Endothelial cell of umbilical vein (primary cell): ENCODE results near the gene SLC2A8. TPM values are rescaled to one million over a fixed set of nuclear protein-coding genes. Genes with fewer than 3 reads are reported as not detected.
A peak's percentile ranks its signal among the peaks of the same experiment; 100 is the strongest.

Experiments used
- BruUV-seq: library from RNA; stranded (reverse); fragments of 400-500 nt; replicated peaks from 2 replicates; lab custom pipeline; 2021; lab: Mats Ljungman, UMichigan
- CTCF ChIA-PET: fragments of 300-600, 350-600 bp; sonication (Branson Sonifier 250); formaldehyde crosslinking; loops from one replicate; lab custom pipeline; 2021; ENCODE audit warnings: antibody characterized with exemption, inconsistent platforms; lab: Charles Lee
- POLR2A ChIA-PET: fragments of 300-600, 350-600 bp; sonication (Branson Sonifier 250); formaldehyde crosslinking; loops from one replicate; lab custom pipeline; 2021; ENCODE audit warnings: antibody characterized with exemption, inconsistent platforms; lab: Charles Lee
- DNase-seq: peaks from one replicate; pipeline ENCODE4 v3.0.0-alpha.2; 2011; ENCODE audit warnings: low read depth, low spot score
- FAIRE-seq: peaks from 2 replicates; lab custom pipeline; 2011; peaks lifted over from hg19 to GRCh38; lab: Jason Lieb, UNC
- H2AFZ ChIP-seq: 2 replicates; pipeline ENCODE4 v1.6.0; 2012; ENCODE audit warnings: low read depth, low read length, control low read depth, inconsistent platforms
- H3K27ac ChIP-seq: 2 replicates; pipeline ENCODE4 v1.5.1; 2011; ENCODE audit warnings: low read depth, mild to moderate bottlenecking, control low read depth, low read length, moderate library complexity; ENCODE audit not compliant: insufficient read depth
- H3K27me3 ChIP-seq, 2 experiments: 2 replicates each; pipeline versions ENCODE4 v1.6.0 to v1.6.1; 2011; ENCODE audit warnings: low read length in 2 of 2, mixed read lengths in 1 of 2; ENCODE audit not compliant: control insufficient read depth in 2 of 2, insufficient read depth in 2 of 2
- H3K36me3 ChIP-seq, 2 experiments: 2 replicates in 1 of 2; 3 replicates in 1 of 2; pipeline ENCODE4 v1.5.1; 2011; ENCODE audit warnings: low read length in 2 of 2, mild to moderate bottlenecking in 1 of 2, moderate library complexity in 1 of 2; ENCODE audit not compliant: control insufficient read depth in 2 of 2, insufficient read depth in 2 of 2; ENCODE audit errors: extremely low read depth in 1 of 2
- H3K4me1 ChIP-seq: 3 replicates; pipeline ENCODE4 v1.5.1; 2011; ENCODE audit warnings: mild to moderate bottlenecking, low read length; ENCODE audit not compliant: control insufficient read depth, insufficient read depth; ENCODE audit errors: extremely low read depth
- H3K4me2 ChIP-seq: 2 replicates; pipeline ENCODE4 v1.6.1; 2011; ENCODE audit warnings: low read length, control low read depth, mixed read lengths; ENCODE audit not compliant: insufficient read depth
- H3K4me3 ChIP-seq, 3 experiments: fragments of 200-600 bp in 1 of 3; sonication (generic), shearing (Covaris generic) in 1 of 3; replicated peaks in 1 of 3; 2 replicates each; pipeline ENCODE4 v1.5.1; 2011 to 2016; ENCODE audit warnings: control low read depth in 3 of 3, low read length in 3 of 3, mild to moderate bottlenecking in 2 of 3, inconsistent platforms in 1 of 3, low read depth in 1 of 3, moderate library complexity in 1 of 3; ENCODE audit not compliant: insufficient read depth in 1 of 3
- H3K79me2 ChIP-seq: 2 replicates; pipeline ENCODE4 v1.6.0; 2012; ENCODE audit warnings: low read length, inconsistent platforms; ENCODE audit not compliant: control insufficient read depth, insufficient read depth
- H3K9ac ChIP-seq: replicated peaks from 2 replicates; pipeline ENCODE3; 2011; ENCODE audit warnings: low read length, control low read depth; ENCODE audit not compliant: insufficient read depth; ENCODE audit errors: extremely low read depth
- H3K9me1 ChIP-seq: replicated peaks from 3 replicates; pipeline ENCODE4 v1.6.0; 2011; ENCODE audit warnings: mild to moderate bottlenecking, low read length; ENCODE audit not compliant: control insufficient read depth, insufficient read depth; ENCODE audit errors: extremely low read depth
- H3K9me3 ChIP-seq: replicated peaks from 2 replicates; pipeline ENCODE4 v1.5.1; 2012; ENCODE audit warnings: low read length, inconsistent platforms; ENCODE audit not compliant: control insufficient read depth, insufficient read depth
- H4K20me1 ChIP-seq: replicated peaks from 2 replicates; pipeline ENCODE3; 2011; ENCODE audit warnings: mild to moderate bottlenecking, low read length; ENCODE audit not compliant: control insufficient read depth, insufficient read depth; ENCODE audit errors: extremely low read depth
- FOS ChIP-seq: IDR thresholded peaks from 2 replicates; pipeline ENCODE4 v1.6.1; 2011; ENCODE audit warnings: mild to moderate bottlenecking, low read length, moderate library complexity, borderline replicate concordance; ENCODE audit not compliant: insufficient read depth
- GATA2 ChIP-seq: IDR thresholded peaks from 2 replicates; pipeline ENCODE4 v1.7.0; 2011; ENCODE audit warnings: low read depth, mild to moderate bottlenecking, moderate library complexity, mixed read lengths, low read length; ENCODE audit not compliant: insufficient read length, insufficient read depth
- JUN ChIP-seq: IDR thresholded peaks from 2 replicates; pipeline ENCODE4 v1.6.1; 2011; ENCODE audit warnings: borderline replicate concordance, low read depth; ENCODE audit not compliant: insufficient read length, insufficient read depth
- MYC ChIP-seq: IDR thresholded peaks from one replicate; pipeline ENCODE4 v1.6.1; 2011; ENCODE audit warnings: mild to moderate bottlenecking, low read depth, low read length
- POLR2A ChIP-seq: IDR thresholded peaks from 2 replicates; pipeline ENCODE4 v1.6.1; 2012; ENCODE audit warnings: low read depth, mild to moderate bottlenecking, control low read depth, low read length
- POLR2AphosphoS5 ChIP-seq: IDR thresholded peaks from 2 replicates; pipeline ENCODE4 v1.6.1; 2012; ENCODE audit warnings: low read depth, mild to moderate bottlenecking, control low read depth, low read length, moderate library complexity; ENCODE audit not compliant: insufficient read depth
- dilution Hi-C: fragments of 300-500 bp; cut with MboI; formaldehyde crosslinking; loops from one replicate; pipeline ENCODE4 v1.15.0; 2019; ENCODE audit warnings: low sequenced_read_pairs; ENCODE audit not compliant: extremely low pct_ligation_motif_present
- intact Hi-C: fragments of 100-400 bp; cut with micrococcal nuclease; formaldehyde crosslinking; loops from one replicate; pipeline ENCODE4 v1.10.0; 2022
- polyA plus RNA-seq, 4 experiments: library from polyadenylated mRNA; depleted of rRNA in 3 of 4; stranded (reverse) in 3 of 4; unstranded in 1 of 4; fragments of >200 nt; gene quantifications; 2 replicates each; pipeline versions ENCODE4 v1.2.1 to v1.2.3, GENCODE V29; 2011 to 2012; ENCODE audit warnings: missing spikeins in 1 of 4
- total RNA-seq: library from RNA; stranded (reverse); gene quantifications from 2 replicates; pipeline ENCODE4 v1.2.3, GENCODE V29; 2021
- TF ChIP-seq, protein P1 (sequence below): IDR thresholded peaks from 2 replicates; pipeline ENCODE4 v1.6.1; 2011; ENCODE audit not compliant: insufficient read depth, insufficient read length

Gene SLC2A8
- total and polyA plus RNA-seq, 2 donors (not counting 3 experiments of a cell fraction or from before 2014, with no cell fraction given), result 19.3 to 26.1 TPM

DNA sequence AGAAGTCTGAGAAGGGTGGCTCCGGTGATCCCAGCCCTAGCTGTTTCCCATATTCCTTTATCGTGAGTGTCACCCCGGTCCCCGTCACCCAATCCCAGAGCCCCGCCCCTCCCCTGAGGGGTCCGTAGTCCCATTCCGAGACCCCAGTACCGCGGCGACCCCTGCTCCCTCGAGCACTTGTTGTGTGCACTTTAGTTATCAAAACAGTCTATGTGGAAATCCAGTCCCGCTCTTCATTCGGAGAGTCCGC lies 54.6 kb downstream of the SLC2A8 start:
- H3K27ac ChIP-seq, result peak overlapping the region; percentile 65
- BruUV-seq, result no TSS peak
- H3K9me3 ChIP-seq, result no peaks in the 10 kb centered on the region
- FAIRE-seq (no peak), DNase-seq (no peak)
- H4K20me1 ChIP-seq, result no peaks in the 10 kb centered on the region
- peak overlapping the region; percentile 45 for H3K4me2 ChIP-seq
- H3K79me2 ChIP-seq, result peaks cover 34% of the 10 kb centered on the region
- H3K36me3 ChIP-seq, result peaks cover 13 to 21% of the 10 kb centered on the region in 2 experiments
- ChIA-PET POLR2A (interaction anchor here (0.6 to 2.6 kb wide), 7 partner anchors 9 to 487 kb away, joined by 3 to 10 read pairs (median 3); partner anchors contain the start of gene ZNF79), CTCF (interaction anchor here (0.6 to 1.8 kb wide), 4 partner anchors 9 to 228 kb away, joined by 3 to 5 read pairs (median 4); partner anchors contain the start of gene ZNF79)
- no peaks in the 10 kb centered on the region for H3K27me3 ChIP-seq
- no peaks in the 10 kb centered on the region for H3K9me1 ChIP-seq
- TF ChIP-seq, protein P1, sequence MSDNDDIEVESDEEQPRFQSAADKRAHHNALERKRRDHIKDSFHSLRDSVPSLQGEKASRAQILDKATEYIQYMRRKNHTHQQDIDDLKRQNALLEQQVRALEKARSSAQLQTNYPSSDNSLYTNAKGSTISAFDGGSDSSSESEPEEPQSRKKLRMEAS, result no peak
- no peak for TF ChIP-seq POLR2A
- TF ChIP-seq JUN, result no peak
- no peak for TF ChIP-seq POLR2AphosphoS5
- TF ChIP-seq MYC, result no peak
- no peak for TF ChIP-seq FOS
- TF ChIP-seq GATA2, result no peak
- H3K9ac ChIP-seq, result peak overlapping the region; percentile 88
- dilution Hi-C loops, result no loop called here
- H2AFZ ChIP-seq, result peak overlapping the region; percentile 85
- H3K4me3 ChIP-seq, result peak overlapping the region; percentile 54 to 85 (median 60)
- intact Hi-C loops, result loop anchor here (2.0 kb wide), 1 partner anchor 127 kb away; no protein-coding TSS in a partner anchor
- peaks cover 19% of the 10 kb centered on the region for H3K4me1 ChIP-seq
